HL-60 (cell line): ENCODE results near the gene SAPCD2.

ENCODE experiments used
- DNase-seq, 2 experiments: peaks; one replicate each; pipeline ENCODE4 v3.0.0-alpha.2; 2010 to 2020; ENCODE audit warnings: low read depth in 1 of 2, low spot score in 1 of 2
- H3K27ac ChIP-seq: fragments of 250-450 bp; sonication (Bioruptor Pico); replicated peaks from 2 replicates; pipeline ENCODE4 v1.5.1; 2020; ENCODE audit warnings: mild to moderate bottlenecking, moderate library complexity
- H3K27me3 ChIP-seq: fragments of 250-450 bp; sonication (Bioruptor Pico); 2 replicates; pipeline ENCODE4 v1.5.1; 2021; ENCODE audit warnings: mild to moderate bottlenecking, moderate library complexity; ENCODE audit not compliant: insufficient read depth, poor library complexity, severe bottlenecking
- H3K4me3 ChIP-seq: replicated peaks from 2 replicates; pipeline ENCODE4 v1.5.1; 2011; ENCODE audit warnings: mild to moderate bottlenecking, control low read depth, low read length; ENCODE audit not compliant: insufficient read depth
- CTCF ChIP-seq: IDR thresholded peaks from one replicate; pipeline ENCODE4 v1.5.1; 2011; ENCODE audit warnings: low read length, control low read depth, inconsistent platforms; ENCODE audit not compliant: insufficient read depth
- GABPA ChIP-seq: IDR thresholded peaks from 2 replicates; pipeline ENCODE4 v1.6.1; 2012; ENCODE audit warnings: low read depth
- POLR2AphosphoS5 ChIP-seq: IDR thresholded peaks from 2 replicates; pipeline ENCODE4 v1.6.1; 2012; ENCODE audit warnings: low read depth
- REST ChIP-seq: IDR thresholded peaks from 2 replicates; pipeline ENCODE4 v1.6.1; 2012; ENCODE audit warnings: low read depth; ENCODE audit not compliant: insufficient replicate concordance
- SPI1 ChIP-seq: IDR thresholded peaks from 2 replicates; pipeline ENCODE4 v1.6.1; 2012; ENCODE audit warnings: low read depth, mild to moderate bottlenecking, borderline replicate concordance

The SAPCD2 gene

GRCh38 chr9:137023583-137023991 is 46.8 kb downstream of the SAPCD2 start:
- H3K27me3 ChIP-seq, result no peaks in the 10 kb centered on the region
- H3K4me3 ChIP-seq, result no peak overlapping the region
- no peak overlapping the region for H3K27ac ChIP-seq
- no peak for TF ChIP-seq SPI1
- TF ChIP-seq GABPA, result no peak
- no peak for TF ChIP-seq REST
- no peak for TF ChIP-seq CTCF
- TF ChIP-seq POLR2AphosphoS5, result no peak
- DNase-seq, result no peak

- DNase-seq, result no peak
- TF ChIP-seq POLR2AphosphoS5, result no peak
- no peak for TF ChIP-seq SPI1
- no peak for TF ChIP-seq REST
- TF ChIP-seq GABPA, result no peak
- TF ChIP-seq CTCF, result no peak
- Histone ChIP-seq H3K27me3 (no peaks in the 10 kb centered on the region), H3K27ac (no peak overlapping the region), H3K4me3 (no peak overlapping the region)
Observed at GRCh38 chr9:137023157-137023556, 47.2 kb downstream of the SAPCD2 start.

- no peak for DNase-seq
- Histone ChIP-seq H3K27me3 (no peaks in the 10 kb centered on the region), H3K4me3 (no peak overlapping the region), H3K27ac (no peak overlapping the region)
- TF ChIP-seq POLR2AphosphoS5 (no peak), CTCF (no peak), GABPA (no peak), REST (no peak), SPI1 (no peak)
Observed at GRCh38 chr9:137022662-137023008, 47.7 kb downstream of the SAPCD2 start.
